ENCODE measurements around the gene SLC12A7.

The SLC12A7 gene

GRCh38 chr5:1124205-1125029 lies 12.6 kb upstream of the SLC12A7 start:
- no peak for DNase-seq

- no peak for DNase-seq
Observed at GRCh38 chr5:1123418-1124147, 11.7 kb upstream of the SLC12A7 start.

- DNase-seq = no peak
Observed at GRCh38 chr5:1122511-1123294, 10.8 kb upstream of the SLC12A7 start.

- DNase-seq = no peak
Observed at GRCh38 chr5:1121891-1122290, 10.0 kb upstream of the SLC12A7 start.

GRCh38 chr5:1121044-1121443 lies 9.2 kb upstream of the SLC12A7 start:
- DNase-seq = no peak

GRCh38 chr5:1120236-1120999 lies 8.6 kb upstream of the SLC12A7 start:
- no peak for DNase-seq

GRCh38 chr5:1119312-1119831 lies 7.5 kb upstream of the SLC12A7 start:
- DNase-seq = no peak

GRCh38 chr5:1118738-1119137 lies 6.9 kb upstream of the SLC12A7 start:
- DNase-seq = no peak

GRCh38 chr5:1118231-1118698 lies 6.4 kb upstream of the SLC12A7 start:
- DNase-seq = peak; percentile 77

GRCh38 chr5:1116977-1117376 lies 5.1 kb upstream of the SLC12A7 start:
- no peak for DNase-seq

GRCh38 chr5:1116109-1116740 lies 4.4 kb upstream of the SLC12A7 start:
- DNase-seq = no peak

- no peak for DNase-seq
Observed at GRCh38 chr5:1115123-1115815, 3.4 kb upstream of the SLC12A7 start.

- no peak for DNase-seq
Observed at GRCh38 chr5:1113805-1114586, 2.1 kb upstream of the SLC12A7 start.

GRCh38 chr5:1113332-1113690 lies 1.4 kb upstream of the SLC12A7 start:
- no peak for DNase-seq

- DNase-seq = no peak
Observed at GRCh38 chr5:1112596-1113331, 901 bp upstream of the SLC12A7 start.

GRCh38 chr5:1111241-1111726 lies 579 bp downstream of the SLC12A7 start:
- DNase-seq = peak; percentile 65

GRCh38 chr5:1110307-1111240 lies 1.3 kb downstream of the SLC12A7 start:
- no peak for DNase-seq

Data from femur (tissue), 1 donor.